Mesothelial cell of epicardium (in vitro differentiated cells): ENCODE results near the gene DOCK2. TPM values are rescaled to one million over a fixed set of nuclear protein-coding genes. Genes with fewer than 3 reads are reported as not detected.

Experiments
- DNase-seq, 2 experiments: peaks; one replicate each; pipeline ENCODE4 v3.0.0; 2021; ENCODE audit warnings: low spot score in 2 of 2; ENCODE audit not compliant: unreplicated experiment in 2 of 2
- H3K27ac Mint-ChIP-seq: 2 replicates; pipeline ENCODE4 v1.8.0; 2021; ENCODE audit warnings: mixed read lengths
- H3K27me3 Mint-ChIP-seq: 2 replicates; pipeline ENCODE4 v1.8.0; 2021; ENCODE audit warnings: low read depth, mixed read lengths
- H3K36me3 Mint-ChIP-seq: 2 replicates; pipeline ENCODE4 v1.8.0; 2021; ENCODE audit warnings: mixed read lengths
- H3K4me1 Mint-ChIP-seq: 2 replicates; pipeline ENCODE4 v1.8.0; 2021; ENCODE audit warnings: mixed read lengths
- H3K4me3 Mint-ChIP-seq: 2 replicates; pipeline ENCODE4 v1.8.0; 2021; ENCODE audit warnings: mild to moderate bottlenecking, moderate library complexity, mixed read lengths
- H3K9me3 Mint-ChIP-seq: 2 replicates; pipeline ENCODE4 v1.8.0; 2021; ENCODE audit warnings: mixed read lengths
- CTCF ChIP-seq: fragments of 200-600 bp; sonication (generic); IDR thresholded peaks from one replicate; pipeline ENCODE4 v1.5.0; 2021; ENCODE audit warnings: antibody characterized with exemption; ENCODE audit not compliant: unreplicated experiment
- total RNA-seq: library from RNA; stranded (reverse); gene quantifications from 3 replicates; pipeline ENCODE4 v1.2.1, GENCODE V29; 2021

The DOCK2 gene
- total RNA-seq, 1 donor from 2014 or later, result 0.25 TPM

GRCh38 chr5:169637549-169638121, 560 bp downstream of the DOCK2 start:
- no peaks in the 10 kb centered on the region for H3K36me3 Mint-ChIP-seq

GRCh38 chr5:169641253-169641652, 4.2 kb downstream of the DOCK2 start:
- peak in 1 of 2 experiments; percentile 52 for DNase-seq

More at GRCh38 chr5:169637549-169638121, 560 bp downstream of the DOCK2 start:
- Mint-ChIP-seq H3K4me1 (peaks cover 4% of the 10 kb centered on the region), H3K4me3 (no peak overlapping the region), H3K27ac (no peak overlapping the region), H3K27me3 (peaks cover 69% of the 10 kb centered on the region), H3K9me3 (peaks cover 31% of the 10 kb centered on the region)
- no peak for TF ChIP-seq CTCF
- no peak for DNase-seq

GRCh38 chr5:169646856-169647255, 9.8 kb downstream of the DOCK2 start:
- H3K4me3 Mint-ChIP-seq, result no peak overlapping the region
- no peak overlapping the region for H3K27ac Mint-ChIP-seq
- H3K9me3 Mint-ChIP-seq, result no peaks in the 10 kb centered on the region
- peaks cover 8% of the 10 kb centered on the region for H3K4me1 Mint-ChIP-seq
- H3K27me3 Mint-ChIP-seq, result peaks cover 37% of the 10 kb centered on the region
- TF ChIP-seq CTCF, result no peak
- no peak for DNase-seq
- H3K36me3 Mint-ChIP-seq, result no peaks in the 10 kb centered on the region

More at GRCh38 chr5:169641253-169641652, 4.2 kb downstream of the DOCK2 start:
- TF ChIP-seq CTCF, result no peak
- Mint-ChIP-seq H3K27me3 (peaks cover 60% of the 10 kb centered on the region), H3K9me3 (peaks cover 17% of the 10 kb centered on the region), H3K4me1 (peaks cover 4% of the 10 kb centered on the region), H3K36me3 (no peaks in the 10 kb centered on the region), H3K4me3 (no peak overlapping the region), H3K27ac (no peak overlapping the region)

- H3K36me3 Mint-ChIP-seq, result no peaks in the 10 kb centered on the region
- peaks cover 37% of the 10 kb centered on the region for H3K27me3 Mint-ChIP-seq
- H3K27ac Mint-ChIP-seq, result no peak overlapping the region
- DNase-seq, result no peak
- H3K4me1 Mint-ChIP-seq, result peaks cover 8% of the 10 kb centered on the region
- no peak overlapping the region for H3K4me3 Mint-ChIP-seq
- TF ChIP-seq CTCF, result no peak
- H3K9me3 Mint-ChIP-seq, result no peaks in the 10 kb centered on the region
Measured at GRCh38 chr5:169647566-169647965, 10.5 kb downstream of the DOCK2 start.

GRCh38 chr5:169648725-169649310, 11.7 kb downstream of the DOCK2 start:
- no peaks in the 10 kb centered on the region for H3K9me3 Mint-ChIP-seq
- no peak overlapping the region for H3K27ac Mint-ChIP-seq
- H3K36me3 Mint-ChIP-seq, result no peaks in the 10 kb centered on the region
- H3K27me3 Mint-ChIP-seq, result peaks cover 33% of the 10 kb centered on the region
- no peak overlapping the region for H3K4me3 Mint-ChIP-seq
- no peak for DNase-seq
- no peak for TF ChIP-seq CTCF
- peaks cover 8% of the 10 kb centered on the region for H3K4me1 Mint-ChIP-seq
